Activated naive CD4-positive, alpha-beta T cell (primary cell): ENCODE measurements around the gene ZNF407.

Source experiments
- DNase-seq, 4 experiments: peaks; one replicate each; lab custom pipeline; 2025; lab: John Stamatoyannopoulos, UW

Gene ZNF407

DNA sequence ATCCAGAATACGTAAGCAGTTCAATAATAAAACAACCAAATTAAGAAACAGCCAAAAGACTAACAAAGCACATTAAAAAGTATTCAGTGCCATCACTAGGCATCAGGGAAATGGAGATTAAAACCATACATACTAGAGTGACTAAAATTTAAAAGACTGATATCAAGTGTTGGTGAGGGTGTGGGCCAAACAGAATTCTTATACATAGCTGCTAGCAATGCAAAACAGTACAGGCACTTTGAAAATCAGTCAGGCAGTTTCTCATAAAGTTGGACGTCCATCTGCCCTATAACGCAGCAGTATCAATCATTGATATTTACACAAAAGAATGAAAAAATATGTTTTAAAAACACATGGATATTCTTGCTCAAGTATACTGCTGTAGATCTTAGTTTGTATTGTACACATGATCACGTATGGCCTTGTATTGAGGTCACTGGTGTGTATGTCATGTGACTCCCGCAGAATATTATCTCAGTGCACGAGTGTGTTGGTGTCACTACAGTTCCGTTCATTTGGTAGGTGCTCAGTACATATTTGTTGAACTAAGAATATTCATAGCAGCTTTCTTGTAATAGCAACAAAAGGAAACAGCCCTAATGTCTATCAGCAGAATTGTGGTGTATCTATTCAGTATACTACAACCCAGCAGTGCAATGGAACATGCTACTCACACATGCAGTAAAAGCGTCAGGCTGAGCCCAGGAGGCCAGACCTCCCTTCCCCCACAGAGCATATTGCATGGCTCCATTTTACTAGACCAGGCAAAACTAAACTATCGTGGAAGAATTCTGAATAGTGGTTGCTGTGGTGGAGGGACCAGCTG lies 28.6 kb downstream of the ZNF407 start:
- no peak for DNase-seq

DNA sequence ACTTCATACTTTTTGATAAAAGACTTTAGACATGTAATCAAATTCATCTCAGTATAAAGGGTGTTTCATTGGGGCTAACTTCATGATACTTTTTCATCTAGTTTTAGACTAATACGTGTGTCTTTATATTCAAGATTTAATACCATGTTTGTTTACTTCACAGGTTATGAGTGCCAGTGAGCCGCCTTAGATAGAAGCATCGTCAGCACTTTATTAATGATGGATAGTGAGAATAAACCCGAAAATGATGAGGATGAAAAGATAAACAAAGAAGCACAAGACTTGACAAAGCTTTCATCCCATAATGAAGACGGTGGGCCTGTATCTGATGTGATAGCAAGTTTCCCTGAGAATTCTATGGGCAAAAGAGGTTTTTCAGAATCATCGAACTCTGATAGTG lies 33.1 kb downstream of the ZNF407 start:
- no peak for DNase-seq

DNA sequence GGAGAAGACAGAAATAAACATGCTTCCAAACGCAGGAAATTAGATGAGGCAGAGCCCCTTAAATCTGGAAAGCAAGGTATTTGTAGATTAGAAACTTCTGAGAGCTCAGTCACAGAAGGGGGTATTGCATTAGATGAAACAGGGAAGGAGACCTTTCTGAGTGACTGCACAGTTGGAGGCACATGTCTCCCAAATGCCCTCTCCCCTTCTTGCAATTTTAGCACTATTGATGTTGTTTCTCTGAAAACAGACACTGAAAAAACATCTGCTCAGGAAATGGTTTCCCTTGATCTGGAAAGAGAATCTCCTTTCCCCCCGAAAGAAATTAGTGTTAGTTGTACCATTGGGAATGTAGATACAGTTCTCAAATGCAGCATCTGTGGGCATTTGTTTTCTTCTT lies 33.5 kb downstream of the ZNF407 start:
- no peak for DNase-seq

DNA sequence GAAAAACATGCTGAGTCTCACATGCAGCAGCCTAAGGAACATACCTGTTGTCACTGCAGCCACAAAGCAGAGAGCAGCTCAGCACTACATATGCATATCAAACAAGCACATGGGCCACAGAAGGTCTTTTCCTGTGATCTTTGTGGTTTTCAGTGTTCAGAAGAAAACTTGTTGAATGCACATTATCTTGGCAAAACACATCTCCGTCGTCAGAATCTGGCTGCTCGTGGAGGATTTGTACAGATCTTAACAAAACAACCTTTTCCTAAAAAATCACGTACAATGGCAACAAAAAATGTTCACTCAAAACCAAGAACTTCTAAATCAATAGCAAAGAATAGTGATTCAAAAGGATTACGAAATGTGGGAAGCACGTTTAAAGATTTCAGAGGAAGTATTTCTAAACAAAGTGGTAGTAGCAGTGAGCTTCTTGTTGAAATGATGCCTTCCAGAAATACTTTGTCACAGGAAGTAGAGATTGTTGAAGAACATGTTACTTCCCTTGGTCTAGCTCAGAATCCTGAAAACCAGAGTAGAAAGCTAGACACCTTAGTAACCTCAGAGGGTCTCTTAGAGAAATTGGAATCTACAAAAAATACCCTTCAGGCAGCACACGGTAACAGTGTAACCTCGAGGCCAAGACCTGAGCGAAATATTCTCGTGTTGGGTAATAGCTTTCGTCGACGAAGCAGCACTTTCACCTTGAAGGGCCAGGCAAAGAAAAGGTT lies 34.1 kb downstream of the ZNF407 start:
- no peak for DNase-seq

DNA sequence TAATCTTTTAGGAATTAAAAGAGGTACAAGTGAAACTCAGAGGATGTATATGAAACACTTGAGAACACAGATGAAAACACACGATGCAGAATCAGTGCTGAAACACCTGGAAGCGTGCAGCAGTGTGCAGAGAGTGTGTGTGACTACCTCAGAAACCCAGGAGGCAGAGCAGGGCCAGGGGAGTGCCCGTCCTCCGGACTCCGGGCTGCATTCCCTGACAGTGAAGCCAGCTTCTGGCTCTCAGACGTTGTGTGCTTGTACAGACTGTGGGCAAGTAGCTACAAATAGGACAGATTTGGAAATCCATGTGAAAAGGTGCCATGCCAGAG lies 34.6 kb downstream of the ZNF407 start:
- no peak for DNase-seq

DNA sequence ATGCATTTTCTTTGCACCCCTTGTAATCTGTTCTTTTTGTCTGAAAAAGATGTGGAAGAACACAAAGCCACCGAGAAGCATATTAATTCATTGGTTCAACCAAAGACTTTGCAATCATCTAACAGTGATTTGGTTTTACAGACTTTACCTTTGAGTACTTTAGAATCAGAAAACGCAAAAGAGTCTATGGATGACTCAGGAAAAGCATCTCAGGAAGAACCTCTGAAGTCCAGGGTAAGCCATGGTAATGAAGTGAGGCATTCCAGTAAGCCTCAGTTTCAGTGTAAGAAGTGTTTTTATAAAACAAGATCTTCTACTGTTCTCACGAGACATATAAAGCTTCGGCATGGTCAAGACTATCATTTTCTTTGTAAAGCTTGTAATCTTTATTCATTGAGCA lies 35.2 kb downstream of the ZNF407 start:
- DNase-seq, result no peak

DNA sequence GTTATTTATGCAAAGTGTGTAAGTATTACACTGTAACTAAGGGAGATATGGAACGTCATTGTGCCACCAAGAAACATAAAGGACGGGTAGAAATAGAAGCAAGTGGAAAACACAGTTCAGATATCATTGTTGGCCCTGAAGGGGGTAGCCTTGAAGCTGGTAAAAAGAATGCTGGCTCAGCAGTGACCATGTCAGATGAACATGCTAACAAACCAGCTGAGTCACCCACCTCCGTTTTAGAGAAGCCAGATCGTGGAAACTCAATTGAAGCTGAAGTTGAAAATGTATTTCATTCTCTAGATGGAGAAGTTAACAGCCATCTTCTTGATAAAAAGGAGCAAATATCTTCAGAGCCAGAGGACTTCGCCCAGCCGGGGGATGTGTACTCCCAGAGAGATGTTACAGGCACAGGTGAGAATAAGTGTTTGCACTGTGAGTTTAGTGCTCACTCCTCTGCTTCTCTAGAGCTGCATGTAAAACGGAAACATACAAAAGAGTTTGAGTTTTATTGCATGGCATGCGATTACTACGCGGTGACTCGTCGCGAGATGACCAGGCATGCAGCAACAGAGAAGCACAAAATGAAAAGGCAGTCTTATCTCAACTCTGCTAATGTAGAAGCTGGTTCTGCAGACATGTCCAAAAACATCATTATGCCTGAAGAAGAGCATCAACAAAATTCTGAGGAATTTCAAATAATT lies 36.1 kb downstream of the ZNF407 start:
- no peak for DNase-seq

DNA sequence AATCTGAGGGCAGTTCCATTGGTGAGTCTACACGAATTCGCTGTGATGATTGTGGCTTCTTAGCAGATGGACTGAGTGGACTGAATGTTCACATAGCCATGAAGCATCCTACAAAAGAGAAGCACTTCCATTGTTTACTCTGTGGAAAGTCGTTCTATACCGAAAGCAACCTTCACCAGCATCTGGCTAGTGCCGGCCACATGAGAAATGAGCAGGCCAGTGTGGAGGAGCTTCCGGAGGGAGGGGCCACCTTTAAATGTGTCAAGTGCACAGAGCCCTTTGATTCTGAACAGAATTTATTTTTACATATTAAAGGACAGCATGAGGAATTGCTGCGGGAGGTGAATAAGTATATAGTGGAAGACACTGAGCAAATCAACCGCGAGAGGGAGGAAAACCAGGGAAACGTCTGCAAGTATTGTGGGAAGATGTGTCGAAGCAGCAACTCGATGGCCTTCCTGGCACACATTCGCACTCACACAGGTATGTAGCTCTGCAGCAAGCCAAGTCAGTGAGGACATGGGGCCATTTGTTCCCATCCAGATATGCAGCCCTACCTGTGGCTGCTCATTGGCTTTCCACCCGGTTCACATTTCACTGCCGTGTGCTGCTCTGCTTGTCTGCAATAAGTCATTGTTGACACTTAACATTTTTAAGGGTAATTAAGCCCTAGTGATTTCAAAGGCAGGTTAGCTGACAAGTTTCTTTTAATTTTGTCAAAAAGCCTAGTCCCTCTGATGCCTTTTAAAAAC lies 37.7 kb downstream of the ZNF407 start:
- DNase-seq, result no peak

DNA sequence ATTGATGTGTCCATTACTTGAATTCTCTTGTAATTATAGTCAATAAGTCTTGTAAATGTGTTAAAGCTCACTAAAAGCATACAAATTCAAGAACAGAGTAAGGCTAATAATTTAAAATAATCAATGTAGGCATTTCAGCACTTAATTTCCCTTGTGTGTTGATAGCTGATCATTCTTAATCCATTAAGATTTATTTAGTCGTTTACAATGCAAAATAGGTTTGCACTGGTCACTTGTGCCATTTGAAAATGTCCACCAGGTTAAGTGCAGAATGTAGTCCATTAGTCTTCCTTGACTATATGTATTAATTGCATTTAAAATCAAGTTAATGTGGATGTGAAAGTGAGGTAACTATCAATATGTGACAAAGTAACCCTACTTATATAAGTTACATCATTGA lies 39.4 kb downstream of the ZNF407 start:
- DNase-seq, result no peak

DNA sequence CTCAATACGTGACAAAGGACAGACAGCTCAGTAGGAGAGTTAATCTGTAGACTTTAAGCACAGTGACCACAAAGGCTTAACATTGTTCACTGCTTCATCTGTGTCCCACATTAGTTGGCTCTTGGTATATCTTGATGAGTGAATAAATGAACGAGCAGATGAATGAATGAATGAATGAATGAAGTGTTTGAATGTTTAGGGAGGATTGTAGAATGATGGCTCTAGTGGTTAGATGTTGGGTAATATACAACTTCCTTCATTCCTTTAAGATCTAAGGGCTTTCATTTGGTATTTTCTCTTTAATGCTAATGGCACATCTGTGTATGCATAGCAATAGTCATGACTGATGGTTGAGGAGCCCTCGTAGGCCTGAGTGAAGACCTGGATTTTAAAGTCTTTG lies 40.5 kb downstream of the ZNF407 start:
- no peak for DNase-seq

DNA sequence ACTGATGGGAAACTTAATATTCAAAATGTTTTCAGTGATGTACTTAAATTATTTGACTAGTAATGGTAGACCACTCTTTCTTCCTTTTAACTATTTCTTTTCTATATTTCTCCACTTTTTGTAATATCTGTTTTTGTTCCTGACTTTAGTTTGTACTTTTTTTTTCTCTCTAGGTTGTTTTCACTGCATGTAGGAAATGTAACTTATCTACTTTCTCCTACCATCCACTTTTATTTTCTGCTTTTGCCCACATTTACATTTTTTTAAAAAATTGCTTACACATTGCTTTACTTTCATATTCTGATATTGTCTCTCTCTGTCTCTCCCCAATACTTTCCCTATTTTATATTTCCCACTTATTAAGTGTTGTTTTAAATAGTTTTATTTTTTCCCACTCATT lies 47.0 kb downstream of the ZNF407 start:
- no peak for DNase-seq

DNA sequence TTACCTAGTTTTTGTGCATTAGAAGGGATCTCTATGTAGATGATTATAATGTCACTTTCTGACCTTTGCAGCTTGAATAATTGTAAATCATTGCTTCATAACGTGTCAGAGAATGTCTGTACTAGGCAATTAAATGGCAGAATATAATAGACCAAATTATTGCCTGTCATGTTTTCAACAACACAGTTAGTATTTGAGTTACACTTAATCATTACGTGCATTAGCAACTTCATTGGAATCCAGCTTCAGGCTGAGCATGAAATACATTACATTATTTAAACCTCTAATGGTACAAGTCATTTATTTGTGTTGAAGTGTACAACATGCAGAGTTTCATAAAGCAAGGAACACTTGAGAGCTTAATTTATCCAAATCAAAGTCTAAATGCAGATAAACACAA lies 48.0 kb downstream of the ZNF407 start:
- DNase-seq, result no peak

DNA sequence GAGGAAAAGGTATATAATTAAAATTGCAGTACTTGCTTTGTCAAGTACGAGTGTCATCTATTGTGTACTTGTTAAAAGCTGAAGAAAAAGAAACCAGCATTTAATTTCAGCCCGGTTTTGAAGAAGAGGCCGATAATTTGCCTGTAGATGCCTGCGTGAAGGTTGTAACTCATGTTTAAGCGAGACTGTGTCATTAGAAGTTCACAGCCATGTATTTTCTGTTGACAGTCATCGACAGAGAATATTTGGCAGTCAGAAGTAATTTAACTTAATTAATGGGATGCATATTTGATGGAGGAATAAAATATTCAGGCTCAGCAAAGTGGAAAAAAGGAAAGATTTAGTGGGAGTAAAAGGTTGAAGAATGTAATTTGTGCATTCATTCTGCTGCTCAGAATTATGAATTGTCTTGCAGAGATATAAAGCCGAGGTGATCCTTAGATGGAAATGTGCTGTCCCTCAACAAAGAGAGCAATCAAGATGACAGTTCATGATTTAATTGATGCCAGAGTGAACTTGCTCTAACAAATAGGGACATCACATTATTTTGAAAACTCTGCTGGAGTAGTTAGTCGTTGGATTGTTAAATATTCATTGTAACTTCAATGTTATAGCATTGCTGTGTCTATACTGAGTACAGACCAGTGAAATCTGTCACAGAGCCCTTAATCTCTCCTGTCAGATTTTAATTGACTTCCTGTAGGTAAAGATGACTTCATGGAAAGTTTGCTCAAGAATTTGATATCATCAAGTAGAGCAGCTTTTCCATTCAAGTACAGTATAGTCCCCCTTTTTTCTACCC lies 53.9 kb downstream of the ZNF407 start:
- DNase-seq, result no peak

DNA sequence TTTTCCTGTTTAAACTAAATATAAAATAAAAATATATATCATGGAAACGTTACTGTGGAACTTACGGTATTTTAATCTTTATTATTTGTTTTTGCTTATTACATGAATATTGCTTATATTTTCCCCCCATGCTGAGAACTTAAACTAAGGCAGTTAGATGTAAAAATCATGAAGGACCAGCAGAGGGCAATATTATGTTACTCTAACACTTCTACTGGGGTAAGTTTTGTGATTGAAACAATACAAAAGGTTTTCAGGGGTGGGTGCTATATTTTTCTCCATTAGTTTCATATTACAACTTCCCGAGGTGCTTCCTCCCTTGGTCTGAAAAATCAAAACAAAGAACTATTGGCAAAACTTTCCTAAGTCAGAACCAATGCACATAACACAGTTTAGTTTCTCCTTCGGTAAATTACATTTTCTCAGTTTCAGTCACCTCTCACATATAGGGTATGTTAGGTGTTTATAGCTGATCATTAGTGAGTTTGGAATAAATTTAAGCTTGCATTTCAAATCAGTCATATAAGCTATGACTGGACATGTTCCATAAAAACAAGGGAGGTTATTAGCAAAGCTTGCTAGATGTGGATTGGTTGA lies 54.8 kb downstream of the ZNF407 start:
- no peak for DNase-seq

DNA sequence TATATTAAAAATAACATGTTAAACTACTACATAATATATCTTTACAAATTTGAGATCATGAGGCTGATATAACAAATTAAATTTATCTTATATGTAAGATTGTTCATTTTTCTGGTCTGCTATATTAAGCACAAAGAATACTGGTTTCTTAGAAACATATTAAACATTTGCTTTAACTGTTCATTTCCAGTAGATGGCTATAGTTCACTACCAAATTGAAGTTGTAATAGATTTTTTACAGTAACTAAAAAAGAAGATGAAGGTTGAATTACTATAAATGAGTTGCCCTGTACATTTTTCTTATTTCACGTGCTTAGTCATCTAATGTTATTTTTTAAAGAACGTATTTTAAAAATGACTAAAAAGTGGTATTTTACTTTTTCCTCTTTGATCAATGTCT lies 57.0 kb downstream of the ZNF407 start:
- no peak for DNase-seq

DNA sequence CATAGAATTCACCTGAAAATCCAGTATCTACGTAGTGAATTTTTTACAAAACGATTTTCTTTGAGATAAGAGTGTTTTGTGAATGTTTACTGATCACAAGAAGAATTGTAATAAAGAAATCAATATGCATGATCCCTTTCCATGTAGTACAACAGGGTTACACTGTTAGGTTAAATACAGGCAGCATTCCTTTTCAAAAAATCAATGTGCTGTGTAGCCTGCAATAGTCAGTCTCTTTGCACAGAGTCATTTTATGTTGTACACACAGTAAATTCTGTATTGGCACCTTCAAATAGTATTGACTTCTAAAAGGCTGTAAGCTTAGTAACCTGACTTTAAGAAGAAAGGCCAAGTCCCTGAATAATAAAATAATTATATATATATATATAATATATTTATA lies 63.3 kb downstream of the ZNF407 start:
- DNase-seq, result no peak

DNA sequence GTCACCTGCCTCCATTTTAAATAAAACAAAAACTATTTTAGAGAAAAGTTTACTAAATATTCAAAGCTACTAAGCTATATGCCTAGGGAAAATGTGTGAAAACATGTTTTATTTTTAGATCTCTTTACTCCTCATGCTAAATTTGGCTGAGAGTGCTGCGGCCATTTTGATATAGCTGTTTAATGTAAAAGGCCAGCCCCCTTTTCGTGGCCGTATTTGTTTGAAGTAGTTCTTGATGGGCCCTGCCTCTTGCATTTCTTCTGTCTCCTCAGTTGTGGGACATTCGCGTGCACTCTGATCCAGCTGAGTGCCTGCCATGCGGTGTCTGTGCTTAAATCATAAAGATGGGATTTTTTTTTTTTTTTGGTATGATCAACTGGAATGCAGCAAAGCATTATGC lies 64.0 kb downstream of the ZNF407 start:
- DNase-seq, result no peak

DNA sequence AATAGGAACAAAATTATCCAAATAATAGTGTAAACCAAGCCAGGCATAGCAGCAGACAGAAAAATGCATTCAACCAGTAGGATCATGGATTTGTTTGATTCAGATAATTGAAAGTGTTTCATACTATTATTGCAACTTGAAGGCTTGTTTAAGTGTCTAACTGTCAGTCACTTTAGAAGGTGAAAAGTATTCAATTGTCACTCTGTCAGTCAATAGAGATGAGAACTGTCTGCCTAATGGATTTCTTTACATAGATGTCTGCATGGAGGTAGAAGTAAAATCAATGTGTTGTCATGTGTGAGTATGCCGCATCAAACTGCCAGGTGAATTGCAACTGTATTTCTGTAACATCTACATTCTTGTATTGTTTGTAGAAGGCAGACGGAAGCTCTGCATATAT lies 65.0 kb downstream of the ZNF407 start:
- DNase-seq, result no peak

DNA sequence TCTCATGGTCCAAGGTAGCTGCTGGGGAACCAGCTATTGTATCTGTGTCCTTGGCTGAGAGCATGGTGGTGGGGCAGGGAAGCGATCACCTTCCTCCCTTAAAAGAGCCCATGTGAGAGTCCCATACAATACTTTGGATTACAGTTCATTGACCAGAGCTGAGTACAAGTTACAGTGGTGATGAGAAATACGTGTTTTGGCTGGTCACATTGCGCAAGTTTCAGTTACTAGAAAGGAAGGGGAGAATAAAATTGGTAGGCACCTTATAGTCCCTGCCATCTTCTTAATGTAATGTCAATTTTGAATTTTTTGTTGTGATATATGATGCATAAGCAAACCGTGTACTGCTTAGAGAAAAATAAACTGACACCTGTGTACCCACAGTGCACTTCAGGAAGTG lies 67.7 kb downstream of the ZNF407 start:
- no peak for DNase-seq

DNA sequence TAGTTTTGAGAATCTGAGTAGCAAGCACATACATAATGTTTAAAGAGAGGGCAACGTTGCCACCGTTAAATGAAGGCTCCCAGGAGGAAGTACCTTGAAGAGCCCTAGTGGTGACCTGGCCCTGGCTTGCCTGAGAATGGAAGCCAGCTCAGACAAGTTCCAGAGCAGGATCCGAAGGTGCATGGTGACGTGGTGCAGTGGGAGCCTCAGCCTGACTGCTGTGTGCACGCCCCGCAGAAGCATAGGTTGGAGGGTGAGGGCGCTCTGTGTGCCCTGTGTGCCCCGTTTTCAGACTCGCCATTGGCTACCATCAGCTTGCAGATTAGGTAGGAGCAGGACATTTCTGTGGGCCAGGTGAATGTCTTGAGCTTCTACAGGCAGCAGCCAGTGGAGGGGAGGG lies 68.2 kb downstream of the ZNF407 start:
- no peak for DNase-seq

DNA sequence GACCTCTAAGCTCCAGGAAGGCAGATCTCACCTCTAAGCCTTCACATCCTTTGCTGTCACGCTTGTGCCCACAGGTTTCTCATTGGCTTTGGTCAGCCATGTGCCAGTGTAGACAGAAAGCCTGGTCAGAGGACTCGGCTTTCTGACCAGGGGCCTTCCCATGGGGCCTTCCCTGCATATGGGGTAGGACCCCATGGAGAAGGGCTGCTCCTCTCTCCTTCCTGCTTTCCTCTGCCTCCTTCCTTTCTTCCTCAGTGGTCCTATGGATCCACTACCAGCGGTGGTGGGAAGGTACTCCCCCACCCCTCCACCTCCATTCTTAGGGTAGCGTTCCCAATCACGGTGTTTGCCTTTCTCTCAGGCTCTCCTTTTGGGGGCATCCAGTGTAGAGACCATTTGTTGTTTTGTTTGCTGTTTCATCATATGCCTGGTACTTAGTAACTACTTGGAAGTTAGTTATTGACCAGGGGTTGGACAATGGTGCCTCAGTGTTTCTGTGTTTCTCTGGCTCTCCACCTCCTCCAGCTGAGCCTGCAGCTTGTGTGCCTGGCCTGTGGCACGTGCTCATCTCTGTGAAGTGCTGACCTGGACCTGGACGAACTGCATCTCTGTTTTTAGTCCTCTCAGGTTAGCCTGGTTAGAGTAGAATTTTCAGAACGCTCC lies 71.6 kb downstream of the ZNF407 start:
- DNase-seq, result no peak
